Left lobe of liver (tissue), 2 donors: Measurements from ENCODE around the gene ACSM6. TPM values are rescaled to one million over a fixed set of nuclear protein-coding genes. Genes with fewer than 3 reads are reported as not detected.

ENCODE experiments used
- ATAC-seq: fragments of 200-7000 bp; cut with Tn5 transposase; one replicate; pipeline ENCODE4 v1.9.1; 2020; ENCODE audit warnings: mild to moderate bottlenecking, moderate library complexity
- DNase-seq: peaks from one replicate; pipeline ENCODE4 v3.0.0-alpha.2; 2020; ENCODE audit warnings: low spot score
- total RNA-seq: library from RNA; stranded (reverse); gene quantifications from one replicate; pipeline ENCODE4 v1.2.1, GENCODE V29; 2021
- donor health status: DM: no; HTN: no; CAD: no; lungs with moderate emphysema.
- donor health status: DM: no; HTN: yes; CAD: no.

The ACSM6 gene
- total RNA-seq, 1 donor from 2014 or later = not detected

- no peak for ATAC-seq
- no peak for DNase-seq
Observed at GRCh38 chr10:95244152-95244551, 50.1 kb downstream of the ACSM6 start.

- no peak for ATAC-seq
- no peak for DNase-seq
Observed at GRCh38 chr10:95245425-95246055, 51.5 kb downstream of the ACSM6 start.

- DNase-seq (peak; percentile 62), ATAC-seq (peak; percentile 77)
Observed at GRCh38 chr10:95246582-95247051, 52.6 kb downstream of the ACSM6 start.

GRCh38 chr10:95247200-95247880 is 53.3 kb downstream of the ACSM6 start:
- ATAC-seq = no peak
- no peak for DNase-seq

GRCh38 chr10:95247881-95248583 is 54.0 kb downstream of the ACSM6 start:
- ATAC-seq (no peak), DNase-seq (no peak)

- peak; percentile 59 for ATAC-seq
- DNase-seq = no peak
Observed at GRCh38 chr10:95248989-95249388, 55.0 kb downstream of the ACSM6 start.

- DNase-seq = no peak
- no peak for ATAC-seq
Observed at GRCh38 chr10:95249467-95249866, 55.4 kb downstream of the ACSM6 start.

- DNase-seq (no peak), ATAC-seq (no peak)
Observed at GRCh38 chr10:95250856-95251255, 56.8 kb downstream of the ACSM6 start.

GRCh38 chr10:95253007-95253406 is 59.0 kb downstream of the ACSM6 start:
- DNase-seq (no peak), ATAC-seq (peak; percentile 30)

- ATAC-seq (no peak), DNase-seq (no peak)
Observed at GRCh38 chr10:95253686-95254085, 59.6 kb downstream of the ACSM6 start.

- ATAC-seq = no peak
- DNase-seq = no peak
Observed at GRCh38 chr10:95254629-95255028, 60.6 kb downstream of the ACSM6 start.

GRCh38 chr10:95256268-95256667 is 62.2 kb downstream of the ACSM6 start:
- ATAC-seq (no peak), DNase-seq (no peak)

- ATAC-seq (no peak), DNase-seq (no peak)
Observed at GRCh38 chr10:95257849-95258248, 63.8 kb downstream of the ACSM6 start.

- no peak for DNase-seq
- peak; percentile 84 for ATAC-seq
Observed at GRCh38 chr10:95260397-95260881, 66.4 kb downstream of the ACSM6 start.

- ATAC-seq (peak; percentile 27), DNase-seq (no peak)
Observed at GRCh38 chr10:95260909-95261552, 67.0 kb downstream of the ACSM6 start.

- DNase-seq = no peak
- no peak for ATAC-seq
Observed at GRCh38 chr10:95261926-95262325, 67.9 kb downstream of the ACSM6 start.

- ATAC-seq (no peak), DNase-seq (no peak)
Observed at GRCh38 chr10:95262763-95263518, 68.9 kb downstream of the ACSM6 start.

GRCh38 chr10:95263864-95264226 is 69.8 kb downstream of the ACSM6 start:
- DNase-seq (no peak), ATAC-seq (no peak)

- no peak for ATAC-seq
Observed at GRCh38 chr10:95264227-95265051, 70.4 kb downstream of the ACSM6 start.

GRCh38 chr10:95265572-95265971 is 71.5 kb downstream of the ACSM6 start:
- ATAC-seq (no peak), DNase-seq (no peak)

More at GRCh38 chr10:95264227-95265051, 70.4 kb downstream of the ACSM6 start:
- DNase-seq = no peak
